ENCODE data around the gene CACNA1C.

CACNA1C gene

GRCh38 chr12:2451497-2451896, 398.7 kb downstream of the CACNA1C start:
- no peak for TF ChIP-seq CTCF (conservative IDR thresholded peaks at IDR 0.05)
- no peak for TF ChIP-seq ZFX (IDR thresholded peaks at IDR 0.05)
- H3K27ac ChIP-seq, result no peak overlapping the region

GRCh38 chr12:2453076-2453760, 400.4 kb downstream of the CACNA1C start:
- no peak overlapping the region for H3K27ac ChIP-seq
- TF ChIP-seq CTCF (conservative IDR thresholded peaks at IDR 0.05), result no peak
- no peak for TF ChIP-seq ZFX (IDR thresholded peaks at IDR 0.05)

- H3K27ac ChIP-seq, result no peak overlapping the region
- TF ChIP-seq ZFX (IDR thresholded peaks at IDR 0.05) (no peak), CTCF (conservative IDR thresholded peaks at IDR 0.05) (no peak)
Measured at GRCh38 chr12:2453761-2454090, 400.9 kb downstream of the CACNA1C start.

GRCh38 chr12:2454601-2455177, 401.9 kb downstream of the CACNA1C start:
- TF ChIP-seq CTCF (conservative IDR thresholded peaks at IDR 0.05) (no peak), ZFX (IDR thresholded peaks at IDR 0.05) (no peak)
- H3K27ac ChIP-seq, result no peak overlapping the region

GRCh38 chr12:2455410-2455809, 402.6 kb downstream of the CACNA1C start:
- TF ChIP-seq ZFX (IDR thresholded peaks at IDR 0.05), result no peak
- TF ChIP-seq CTCF (conservative IDR thresholded peaks at IDR 0.05), result no peak
- H3K27ac ChIP-seq, result no peak overlapping the region

GRCh38 chr12:2456122-2456812, 403.5 kb downstream of the CACNA1C start:
- TF ChIP-seq ZFX (IDR thresholded peaks at IDR 0.05) (no peak), CTCF (conservative IDR thresholded peaks at IDR 0.05) (no peak)
- H3K27ac ChIP-seq, result no peak overlapping the region

GRCh38 chr12:2456813-2457186, 404.0 kb downstream of the CACNA1C start:
- no peak overlapping the region for H3K27ac ChIP-seq
- TF ChIP-seq ZFX (IDR thresholded peaks at IDR 0.05) (no peak), CTCF (conservative IDR thresholded peaks at IDR 0.05) (no peak)

All from C4-2B (cell line).